OCI-M2 (cell line): ENCODE data around the gene KNDC1.
"Not testable (repeated sequence)": the region's sequence is repeated elsewhere in the genome, so short reads cannot be mapped to it uniquely, and the experiment has no call there.

Source experiments
- DNase-seq: peaks from one replicate; lab custom pipeline; 2025; ENCODE audit not compliant: unreplicated experiment; lab: John Stamatoyannopoulos, UW

Gene KNDC1

GRCh38 chr10:133175624-133176023 is 15.6 kb downstream of the KNDC1 start:
- not testable (repeated sequence) for DNase-seq

GRCh38 chr10:133176546-133176945 is 16.5 kb downstream of the KNDC1 start:
- no peak for DNase-seq

- DNase-seq = no peak
Observed at GRCh38 chr10:133177380-133178157, 17.6 kb downstream of the KNDC1 start.

GRCh38 chr10:133178357-133179127 is 18.5 kb downstream of the KNDC1 start:
- no peak for DNase-seq

- no peak for DNase-seq
Observed at GRCh38 chr10:133179128-133179520, 19.1 kb downstream of the KNDC1 start.

GRCh38 chr10:133179651-133180050 is 19.6 kb downstream of the KNDC1 start:
- no peak for DNase-seq

GRCh38 chr10:133180192-133180964 is 20.4 kb downstream of the KNDC1 start:
- no peak for DNase-seq

- no peak for DNase-seq
Observed at GRCh38 chr10:133180965-133181639, 21.1 kb downstream of the KNDC1 start.

GRCh38 chr10:133182190-133182589 is 22.2 kb downstream of the KNDC1 start:
- no peak for DNase-seq

- no peak for DNase-seq
Observed at GRCh38 chr10:133182791-133183645, 23.0 kb downstream of the KNDC1 start.

GRCh38 chr10:133183646-133184378 is 23.8 kb downstream of the KNDC1 start:
- DNase-seq = no peak

- DNase-seq = no peak
Observed at GRCh38 chr10:133184591-133185244, 24.7 kb downstream of the KNDC1 start.

GRCh38 chr10:133185421-133185820 is 25.4 kb downstream of the KNDC1 start:
- no peak for DNase-seq

GRCh38 chr10:133185916-133186315 is 25.9 kb downstream of the KNDC1 start:
- no peak for DNase-seq

GRCh38 chr10:133186416-133187090 is 26.5 kb downstream of the KNDC1 start:
- no peak for DNase-seq

- no peak for DNase-seq
Observed at GRCh38 chr10:133187091-133187905, 27.3 kb downstream of the KNDC1 start.

GRCh38 chr10:133187906-133188681 is 28.1 kb downstream of the KNDC1 start:
- DNase-seq = no peak
